Liver (tissue), 3 donors: ENCODE results near the gene HNRNPL.

Experiments
- RAD21 ChIP-seq, 2 donors: IDR thresholded peaks; 2 replicates each; pipeline ENCODE4 v1.6.1; 2016; ENCODE audit warnings: antibody characterized with exemption in 2 of 2, mild to moderate bottlenecking in 2 of 2
- TAF1 ChIP-seq: conservative IDR thresholded peaks from 2 replicates; pipeline ENCODE4 v1.6.1; 2016; ENCODE audit warnings: antibody characterized with exemption, mild to moderate bottlenecking
- TF ChIP-seq, protein P1 (sequence below): fragments of 150-350 bp; IDR thresholded peaks from 2 replicates; pipeline ENCODE4 v1.5.1; 2017; ENCODE audit warnings: improper control_type of control experiment, low read depth, low read length; ENCODE audit not compliant: missing input control
- TF ChIP-seq, protein P2 (sequence below): IDR thresholded peaks from 2 replicates; pipeline ENCODE4 v1.6.1; 2016; ENCODE audit warnings: antibody characterized with exemption
- TF ChIP-seq, protein P3 (sequence below): IDR thresholded peaks from 2 replicates; pipeline ENCODE4 v1.6.1; 2016; ENCODE audit warnings: antibody characterized with exemption, mild to moderate bottlenecking
- donor health status: healthy.
- donor health status: healthy.

DNA sequence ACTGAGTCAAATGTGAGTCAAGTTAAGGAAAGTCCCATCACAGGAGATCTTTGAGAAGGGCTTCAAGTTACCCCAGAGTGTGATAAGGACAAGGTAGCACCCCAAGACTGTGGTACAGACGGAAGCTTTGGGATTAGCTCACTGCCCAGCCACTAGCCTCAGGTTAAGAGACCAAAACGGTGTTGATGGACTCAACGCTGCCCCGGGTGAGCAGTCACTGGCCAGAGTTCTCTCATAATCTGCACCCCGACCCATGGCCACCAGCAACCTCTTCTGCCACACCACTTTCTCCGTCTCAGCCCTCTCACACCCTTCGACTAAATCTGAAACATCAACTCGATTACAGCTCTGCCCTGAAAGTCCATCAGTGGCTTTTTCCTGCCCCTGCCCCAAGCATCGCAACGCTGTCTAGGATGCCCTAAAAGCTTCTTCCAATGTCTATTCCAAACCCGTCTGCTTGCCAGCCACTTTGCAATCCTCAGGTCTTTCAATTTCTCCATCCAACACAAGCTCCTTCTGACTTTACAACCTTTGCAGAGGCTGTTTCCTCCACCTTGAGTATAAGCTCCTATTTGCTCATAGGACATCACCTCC lies 5.6 kb downstream of the HNRNPL start:
- TF ChIP-seq, protein P1, sequence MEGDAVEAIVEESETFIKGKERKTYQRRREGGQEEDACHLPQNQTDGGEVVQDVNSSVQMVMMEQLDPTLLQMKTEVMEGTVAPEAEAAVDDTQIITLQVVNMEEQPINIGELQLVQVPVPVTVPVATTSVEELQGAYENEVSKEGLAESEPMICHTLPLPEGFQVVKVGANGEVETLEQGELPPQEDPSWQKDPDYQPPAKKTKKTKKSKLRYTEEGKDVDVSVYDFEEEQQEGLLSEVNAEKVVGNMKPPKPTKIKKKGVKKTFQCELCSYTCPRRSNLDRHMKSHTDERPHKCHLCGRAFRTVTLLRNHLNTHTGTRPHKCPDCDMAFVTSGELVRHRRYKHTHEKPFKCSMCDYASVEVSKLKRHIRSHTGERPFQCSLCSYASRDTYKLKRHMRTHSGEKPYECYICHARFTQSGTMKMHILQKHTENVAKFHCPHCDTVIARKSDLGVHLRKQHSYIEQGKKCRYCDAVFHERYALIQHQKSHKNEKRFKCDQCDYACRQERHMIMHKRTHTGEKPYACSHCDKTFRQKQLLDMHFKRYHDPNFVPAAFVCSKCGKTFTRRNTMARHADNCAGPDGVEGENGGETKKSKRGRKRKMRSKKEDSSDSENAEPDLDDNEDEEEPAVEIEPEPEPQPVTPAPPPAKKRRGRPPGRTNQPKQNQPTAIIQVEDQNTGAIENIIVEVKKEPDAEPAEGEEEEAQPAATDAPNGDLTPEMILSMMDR: no peak
- TF ChIP-seq, protein P2, sequence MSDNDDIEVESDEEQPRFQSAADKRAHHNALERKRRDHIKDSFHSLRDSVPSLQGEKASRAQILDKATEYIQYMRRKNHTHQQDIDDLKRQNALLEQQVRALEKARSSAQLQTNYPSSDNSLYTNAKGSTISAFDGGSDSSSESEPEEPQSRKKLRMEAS: no peak
- TF ChIP-seq RAD21 (IDR thresholded peaks at IDR 0.05) (no peak), TAF1 (no peak)
- TF ChIP-seq, protein P3, sequence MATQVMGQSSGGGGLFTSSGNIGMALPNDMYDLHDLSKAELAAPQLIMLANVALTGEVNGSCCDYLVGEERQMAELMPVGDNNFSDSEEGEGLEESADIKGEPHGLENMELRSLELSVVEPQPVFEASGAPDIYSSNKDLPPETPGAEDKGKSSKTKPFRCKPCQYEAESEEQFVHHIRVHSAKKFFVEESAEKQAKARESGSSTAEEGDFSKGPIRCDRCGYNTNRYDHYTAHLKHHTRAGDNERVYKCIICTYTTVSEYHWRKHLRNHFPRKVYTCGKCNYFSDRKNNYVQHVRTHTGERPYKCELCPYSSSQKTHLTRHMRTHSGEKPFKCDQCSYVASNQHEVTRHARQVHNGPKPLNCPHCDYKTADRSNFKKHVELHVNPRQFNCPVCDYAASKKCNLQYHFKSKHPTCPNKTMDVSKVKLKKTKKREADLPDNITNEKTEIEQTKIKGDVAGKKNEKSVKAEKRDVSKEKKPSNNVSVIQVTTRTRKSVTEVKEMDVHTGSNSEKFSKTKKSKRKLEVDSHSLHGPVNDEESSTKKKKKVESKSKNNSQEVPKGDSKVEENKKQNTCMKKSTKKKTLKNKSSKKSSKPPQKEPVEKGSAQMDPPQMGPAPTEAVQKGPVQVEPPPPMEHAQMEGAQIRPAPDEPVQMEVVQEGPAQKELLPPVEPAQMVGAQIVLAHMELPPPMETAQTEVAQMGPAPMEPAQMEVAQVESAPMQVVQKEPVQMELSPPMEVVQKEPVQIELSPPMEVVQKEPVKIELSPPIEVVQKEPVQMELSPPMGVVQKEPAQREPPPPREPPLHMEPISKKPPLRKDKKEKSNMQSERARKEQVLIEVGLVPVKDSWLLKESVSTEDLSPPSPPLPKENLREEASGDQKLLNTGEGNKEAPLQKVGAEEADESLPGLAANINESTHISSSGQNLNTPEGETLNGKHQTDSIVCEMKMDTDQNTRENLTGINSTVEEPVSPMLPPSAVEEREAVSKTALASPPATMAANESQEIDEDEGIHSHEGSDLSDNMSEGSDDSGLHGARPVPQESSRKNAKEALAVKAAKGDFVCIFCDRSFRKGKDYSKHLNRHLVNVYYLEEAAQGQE: no peak
